ENCODE data around the gene MYADML2.
A peak's percentile ranks its signal among the peaks of the same experiment; 100 is the strongest.
"Not testable (repeated sequence)": the region's sequence is repeated elsewhere in the genome, so short reads cannot be mapped to it uniquely, and the experiment has no call there.

Gene MYADML2

DNA sequence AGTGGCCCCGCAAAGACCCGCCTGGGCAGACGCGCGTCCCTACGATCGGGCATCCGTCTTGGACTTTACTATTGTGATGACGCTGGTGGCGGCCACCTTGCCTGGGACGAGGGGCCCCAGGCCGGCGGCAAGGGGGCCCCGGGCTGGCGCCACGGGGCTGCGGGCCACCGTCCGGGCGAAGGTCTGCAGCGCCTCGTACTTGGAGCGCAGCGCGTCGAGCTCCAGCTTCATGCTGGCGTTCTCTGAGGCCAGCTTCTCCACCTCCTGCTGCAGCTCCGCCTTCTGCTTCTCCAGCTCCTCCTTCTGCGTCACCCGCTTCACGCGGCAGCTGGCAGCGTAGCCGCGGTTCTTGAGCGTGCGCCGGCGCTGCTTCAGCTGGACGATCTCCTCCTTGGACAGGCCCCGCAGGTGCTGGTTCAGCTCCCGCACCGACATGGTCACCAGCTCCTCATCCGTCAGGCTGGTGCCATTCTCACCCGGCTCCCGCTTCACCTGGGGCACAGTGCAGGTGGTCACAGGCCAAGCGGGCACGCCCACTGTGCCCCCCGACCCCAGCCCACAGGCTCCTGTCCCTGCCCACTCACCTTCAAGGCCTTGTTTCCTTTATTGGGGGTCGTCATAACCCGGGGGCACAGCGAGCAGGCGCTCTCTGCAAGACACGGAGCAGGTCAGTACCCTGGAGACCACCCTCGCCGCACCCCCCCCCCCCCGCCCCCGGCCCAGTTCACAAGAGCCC lies 24.3 kb downstream of the MYADML2 start:
- DNase-seq, result no peak

DNA sequence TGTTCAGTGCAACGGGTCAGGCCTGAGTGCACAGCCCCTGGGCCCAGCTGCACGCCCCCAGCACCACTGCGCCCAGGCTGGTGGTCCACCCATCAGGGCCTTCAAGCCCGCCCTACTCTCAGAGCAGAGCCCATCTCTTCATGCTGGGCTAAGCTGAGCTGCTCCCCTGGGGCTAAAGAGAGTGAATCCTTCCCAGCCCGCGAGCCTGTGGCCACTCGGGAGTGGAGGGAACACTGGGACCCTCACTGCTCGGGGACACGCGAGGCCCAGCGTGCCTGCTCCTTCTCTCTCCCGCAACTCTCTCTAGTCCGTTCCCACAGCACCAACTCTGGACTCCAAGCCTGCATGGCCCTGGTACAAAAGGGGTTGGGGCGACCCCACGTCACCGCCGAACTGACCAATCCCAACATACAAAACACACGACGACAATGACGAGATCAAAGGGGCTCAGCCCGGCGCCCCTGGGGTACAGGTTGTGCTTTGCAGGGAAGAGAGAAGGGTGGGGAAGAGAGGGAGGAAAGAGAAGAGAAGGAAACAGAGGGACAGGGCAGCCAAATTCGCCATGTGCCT lies 25.0 kb downstream of the MYADML2 start:
- no peak for DNase-seq

DNA sequence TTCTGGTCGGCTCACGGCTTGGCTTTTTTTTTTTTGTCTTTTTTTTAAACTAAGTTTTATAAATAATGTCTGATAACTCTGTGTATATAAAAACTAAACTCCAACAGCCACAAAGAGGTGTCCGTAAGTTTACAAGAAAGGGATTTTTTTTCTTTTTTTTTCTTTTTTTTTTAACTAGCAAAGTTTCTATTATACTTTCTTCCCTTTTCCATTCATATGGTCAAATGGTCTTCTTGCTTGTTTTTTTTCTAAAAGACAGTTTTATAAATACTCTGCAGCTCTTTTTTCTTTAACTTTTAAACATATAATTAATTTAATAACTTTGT lies 25.5 kb downstream of the MYADML2 start:
- DNase-seq, result no peak

DNA sequence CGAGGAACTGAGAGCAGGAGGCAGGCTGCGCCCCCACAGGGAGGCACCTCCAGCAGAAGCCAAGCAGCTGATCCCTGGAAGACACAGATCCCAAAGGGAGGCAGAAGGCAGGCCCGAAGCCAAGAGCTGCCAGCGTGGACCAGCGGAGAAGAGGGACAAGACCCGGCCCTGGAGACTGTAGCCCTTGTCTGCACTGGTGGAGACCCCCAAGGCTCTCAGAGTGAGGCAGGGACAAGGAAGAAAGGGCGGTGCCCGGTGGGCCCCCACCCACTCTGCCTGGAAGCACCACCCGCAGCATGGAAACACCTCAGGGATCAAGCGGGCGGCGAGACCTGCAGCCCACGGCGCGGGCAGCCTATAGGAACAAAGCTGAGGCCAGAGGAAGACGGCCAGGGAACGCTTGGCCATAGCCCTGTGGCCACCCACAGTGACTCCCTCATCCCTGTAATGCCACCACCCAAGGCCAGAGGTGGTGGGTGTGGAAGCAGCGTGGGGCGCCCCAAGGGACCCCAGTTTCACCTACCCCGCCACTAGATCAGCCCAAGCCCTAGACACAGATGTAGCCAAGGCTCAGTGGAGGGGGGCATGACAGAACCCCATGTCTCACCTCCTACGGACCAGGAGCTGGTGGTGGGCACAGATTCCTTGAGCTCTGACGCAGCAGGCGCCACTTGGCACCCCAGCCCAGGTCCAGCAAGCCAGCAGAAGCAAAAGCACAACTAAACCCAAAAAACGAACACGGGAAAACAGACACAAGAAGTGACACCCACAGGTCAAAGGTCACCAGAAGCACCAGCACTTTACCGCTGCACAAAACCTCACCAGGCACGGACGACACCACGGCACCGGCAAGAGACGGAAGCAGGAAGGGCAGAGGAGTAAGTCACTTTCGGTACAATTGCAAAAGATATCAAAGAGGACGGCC lies 26.2 kb downstream of the MYADML2 start:
- peak in 1 of 2 donors; percentile 41 for DNase-seq

DNA sequence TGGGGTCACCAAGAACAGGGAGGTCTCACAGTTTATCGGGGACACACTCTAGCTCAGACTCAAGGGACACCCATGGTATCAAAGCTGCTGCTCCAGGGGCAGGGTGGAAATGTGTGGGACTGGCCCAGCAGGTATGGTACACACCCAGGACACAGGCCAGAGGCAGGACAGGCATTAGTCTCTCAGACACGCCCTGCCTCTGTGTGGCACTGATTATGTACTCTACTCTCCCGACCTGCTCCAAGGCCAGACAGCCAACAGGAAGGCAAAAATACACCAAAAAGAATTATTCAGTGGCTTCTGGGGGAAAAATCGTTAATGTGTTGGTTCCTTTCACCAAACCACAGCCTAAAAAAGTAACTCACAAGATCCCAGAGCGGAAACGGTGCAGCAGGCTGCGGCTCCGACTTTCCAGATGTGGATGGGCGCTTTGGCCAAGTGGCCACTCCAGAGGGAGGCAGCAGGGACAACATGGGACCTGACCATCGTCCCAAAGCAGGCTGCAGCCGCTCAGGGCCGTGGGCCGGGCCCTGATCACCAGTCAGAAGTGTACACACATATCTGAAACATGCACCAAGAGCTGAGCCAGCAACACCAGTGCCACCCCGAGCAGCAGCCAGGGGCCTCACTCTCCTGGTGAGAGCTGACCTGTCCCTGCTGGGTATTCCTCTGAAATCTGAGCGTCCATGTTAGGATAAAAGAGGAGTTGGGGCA lies 28.0 kb downstream of the MYADML2 start:
- DNase-seq, result no peak

DNA sequence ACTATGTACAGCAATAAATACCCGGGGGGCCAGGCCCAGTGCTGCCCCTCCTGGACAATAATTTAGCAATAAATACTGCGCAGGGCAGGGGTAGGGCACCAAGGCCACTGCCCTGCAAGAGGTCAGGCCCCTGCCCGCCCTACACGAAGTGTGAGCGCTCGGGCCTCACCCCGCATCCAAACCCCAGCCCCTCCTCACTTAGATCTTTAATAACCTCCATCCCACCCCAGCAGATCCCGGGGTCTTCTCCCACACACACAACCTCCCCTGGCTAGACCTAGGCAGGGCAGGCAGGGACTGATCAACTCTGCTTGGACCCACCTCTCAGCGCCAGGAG lies 28.7 kb downstream of the MYADML2 start:
- not testable (repeated sequence) for DNase-seq

DNA sequence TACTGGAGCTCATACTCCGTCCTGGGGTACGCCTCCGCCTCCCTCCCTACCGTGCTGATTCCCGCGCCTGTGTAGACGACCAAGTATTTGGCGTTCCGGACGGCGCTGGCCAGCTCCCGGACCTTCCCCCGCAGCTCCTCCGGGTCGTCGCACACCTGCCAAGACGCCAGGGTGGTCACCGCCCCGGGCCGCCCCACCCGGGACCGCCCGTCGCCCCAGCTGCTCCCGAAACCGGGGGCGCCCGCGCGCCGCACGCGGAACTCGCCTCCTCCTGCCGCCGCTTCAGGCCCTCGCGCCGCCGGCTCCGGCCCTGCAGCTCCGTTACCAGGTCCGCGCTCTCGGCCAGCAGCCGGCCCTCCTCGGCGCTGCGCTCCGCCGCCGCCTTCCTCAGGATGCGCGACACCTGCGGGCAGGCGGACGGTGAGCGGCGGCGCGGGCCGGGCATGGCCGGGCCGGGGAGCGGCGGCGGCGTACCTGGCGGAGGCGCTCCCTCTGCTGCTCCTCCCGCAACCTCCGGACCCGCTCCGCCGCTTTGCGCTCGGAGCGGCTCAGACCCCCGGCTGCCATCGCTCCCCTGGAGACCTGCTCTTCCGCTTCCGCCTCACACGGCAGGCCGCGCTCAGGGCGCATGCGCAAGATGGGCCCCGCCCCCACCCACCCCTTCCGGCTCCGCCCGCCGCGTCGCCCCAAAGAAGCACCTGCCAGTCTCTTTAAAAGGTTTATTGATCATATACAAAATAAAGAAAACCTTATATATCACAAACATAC lies 29.3 kb downstream of the MYADML2 start, which contains the start of gene SIRT7:
TSS of gene SIRT7 (minus strand) at position 612 of the 768 bp plus-strand sequence. CDS start at position 567, 45 bp downstream.
- peak; percentile 89 for DNase-seq

DNA sequence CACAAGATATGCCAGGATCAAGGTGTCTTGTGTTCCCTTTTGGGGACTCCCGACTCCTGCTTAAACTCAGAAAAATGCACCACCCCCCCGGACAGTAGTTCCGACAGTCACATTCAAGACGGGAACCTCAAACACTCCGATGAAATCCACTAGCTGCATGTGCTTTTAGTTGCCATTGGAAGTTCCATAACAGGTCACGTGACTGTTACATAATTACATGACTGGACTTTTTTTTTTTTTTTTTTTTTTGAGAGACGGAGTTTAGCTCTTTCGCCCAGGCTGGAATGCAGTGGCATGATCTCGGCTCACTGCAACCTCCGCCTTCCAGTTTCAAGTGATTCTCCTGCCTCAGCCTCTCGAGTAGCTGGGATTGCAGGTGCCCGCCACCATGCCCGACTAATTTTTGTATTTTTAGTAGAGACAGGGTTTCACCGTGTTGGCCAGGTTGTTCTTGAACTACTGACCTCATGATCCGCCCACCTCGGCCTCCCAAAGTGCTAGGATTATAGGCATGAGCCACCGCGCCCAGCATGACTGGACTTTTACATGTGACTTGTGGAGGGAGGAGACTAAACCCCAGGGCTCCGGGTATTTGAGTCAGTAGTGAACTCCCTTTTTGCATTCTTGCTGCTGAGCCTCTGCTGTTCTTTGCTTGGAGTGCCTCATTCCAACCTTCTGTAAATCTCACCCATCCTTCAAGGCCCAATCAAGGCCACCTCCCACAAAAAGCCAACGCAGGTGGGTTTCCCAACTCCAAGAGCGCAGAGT lies 30.6 kb downstream of the MYADML2 start:
- DNase-seq, result no peak

DNA sequence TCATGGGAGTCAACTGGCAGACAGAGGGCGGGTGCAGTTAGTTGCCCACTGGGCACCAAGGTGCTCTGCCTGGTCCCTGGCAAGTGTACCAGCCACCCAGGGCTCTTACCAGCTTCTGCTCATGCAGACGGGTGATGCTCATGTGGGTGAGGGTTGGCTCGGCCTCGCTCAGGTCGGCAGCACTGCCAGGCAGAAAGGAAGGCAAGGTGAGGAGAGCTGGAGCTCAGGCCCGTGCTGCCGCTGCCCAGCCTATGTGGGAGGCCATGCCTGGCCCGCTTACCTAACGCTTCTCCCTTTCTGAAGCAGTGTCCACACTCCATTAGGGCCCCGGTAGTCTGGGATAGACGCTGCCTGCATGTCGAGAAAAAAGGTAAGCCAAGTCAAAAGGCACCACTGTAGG lies 31.7 kb downstream of the MYADML2 start:
- DNase-seq, result no peak

DNA sequence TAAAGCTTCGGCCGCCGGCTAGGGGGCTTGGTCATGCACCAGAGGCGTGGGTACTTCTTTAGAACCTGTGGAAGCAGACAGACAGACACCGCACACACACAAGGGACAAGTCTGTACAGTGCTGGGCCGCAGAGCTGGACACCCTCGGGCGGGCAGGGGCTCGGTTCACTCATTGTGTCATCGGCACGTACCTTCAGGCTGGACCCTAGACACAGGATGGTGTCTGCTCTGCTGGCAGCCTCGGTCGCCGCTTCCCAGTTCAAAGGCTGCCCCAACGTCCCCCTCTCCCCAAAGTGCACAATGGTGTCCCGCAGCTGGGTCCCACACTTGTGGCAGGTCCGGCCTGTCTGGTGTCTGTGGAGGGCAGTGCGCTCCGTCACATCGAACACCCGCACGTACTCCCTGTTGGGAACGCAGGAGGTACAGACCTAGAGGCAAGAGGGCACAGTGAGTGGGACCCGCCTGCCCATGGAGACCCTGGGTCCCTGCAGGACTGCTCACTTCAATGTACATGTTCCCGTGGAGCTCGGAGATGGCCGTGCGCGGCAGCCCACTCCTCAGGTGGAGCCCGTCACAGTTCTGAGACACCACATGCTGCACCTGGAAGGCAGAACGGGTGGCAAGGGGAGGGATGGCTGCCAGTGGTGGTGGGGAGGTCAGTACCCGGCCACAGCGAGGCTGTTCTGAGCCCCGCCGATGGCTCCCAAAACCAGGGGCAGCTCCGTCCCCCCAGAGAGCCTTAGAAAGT lies 32.8 kb downstream of the MYADML2 start:
- DNase-seq, result no peak

DNA sequence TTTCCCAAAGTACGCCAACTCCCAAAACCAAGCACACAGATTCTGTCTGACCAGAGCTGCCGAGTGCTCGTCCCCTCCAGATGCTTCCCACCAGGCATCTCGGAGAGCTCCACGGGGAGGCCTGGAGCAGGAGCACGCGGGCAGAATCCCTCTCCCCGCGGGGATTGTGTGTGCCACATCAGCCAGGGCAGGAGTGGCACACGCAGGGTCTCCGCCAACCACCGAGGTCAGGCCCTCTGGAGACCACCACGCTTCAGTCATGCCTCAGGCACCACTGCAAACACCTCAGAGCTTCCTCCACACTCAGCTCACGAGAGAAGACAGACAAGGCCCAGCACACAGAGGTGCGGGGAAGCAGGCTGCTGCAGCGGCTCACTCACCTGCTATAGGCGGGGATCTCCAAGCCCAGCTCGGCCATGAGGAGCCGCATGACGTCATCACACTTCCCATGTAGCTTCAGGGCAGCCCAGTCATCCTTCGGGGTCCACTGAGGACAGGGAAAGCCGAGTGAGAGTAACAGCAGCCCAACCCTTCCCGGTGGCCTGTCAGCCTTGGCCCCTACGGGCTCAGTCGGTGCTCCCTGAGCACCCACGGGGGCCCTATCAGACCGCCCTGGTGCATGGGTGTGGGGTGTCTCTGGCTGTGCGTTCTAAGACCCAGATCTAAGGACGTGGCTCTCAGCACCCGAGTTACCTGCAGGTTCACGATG lies 33.5 kb downstream of the MYADML2 start:
- DNase-seq, result no peak

DNA sequence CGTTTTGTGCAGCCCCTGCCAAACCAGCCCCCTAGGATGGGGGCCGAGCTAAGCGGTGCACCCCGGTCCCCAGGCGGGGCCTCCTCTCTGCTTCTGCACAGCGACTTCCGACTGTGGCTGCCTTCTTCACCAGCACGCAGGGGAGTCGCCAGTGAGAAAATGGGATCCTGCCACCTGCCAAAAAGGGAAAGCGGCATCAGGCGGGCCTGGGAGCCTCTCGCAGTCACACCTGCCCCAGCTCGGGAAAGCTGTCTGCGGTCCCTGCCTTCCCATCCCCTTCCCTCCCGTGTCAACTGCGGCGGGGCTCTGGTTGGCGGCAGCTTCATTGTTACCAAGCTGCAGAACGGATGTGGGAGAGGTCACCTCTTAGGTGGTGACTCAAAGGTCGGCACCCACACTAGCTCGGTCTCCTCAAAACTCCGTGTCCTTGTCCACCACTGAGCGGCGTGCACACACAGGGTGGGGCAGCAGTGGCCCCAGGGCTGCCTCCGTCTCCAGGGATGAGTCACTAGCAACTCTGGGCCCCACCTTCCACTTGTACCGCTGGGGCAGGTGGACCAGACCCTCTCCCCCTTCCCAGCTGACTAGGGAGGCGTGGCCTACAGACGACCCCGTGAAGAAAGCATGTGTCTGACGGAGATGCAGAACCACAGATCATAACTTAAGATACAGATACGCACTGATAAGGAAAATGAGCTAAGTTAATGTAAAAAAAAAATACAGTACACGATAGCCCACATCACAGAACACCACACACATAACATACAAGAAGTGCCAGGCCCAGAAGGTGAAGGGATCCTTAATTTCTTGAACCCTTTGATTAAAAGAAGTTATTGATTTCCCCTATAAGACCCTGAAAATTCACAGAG lies 34.4 kb downstream of the MYADML2 start:
- no peak for DNase-seq

DNA sequence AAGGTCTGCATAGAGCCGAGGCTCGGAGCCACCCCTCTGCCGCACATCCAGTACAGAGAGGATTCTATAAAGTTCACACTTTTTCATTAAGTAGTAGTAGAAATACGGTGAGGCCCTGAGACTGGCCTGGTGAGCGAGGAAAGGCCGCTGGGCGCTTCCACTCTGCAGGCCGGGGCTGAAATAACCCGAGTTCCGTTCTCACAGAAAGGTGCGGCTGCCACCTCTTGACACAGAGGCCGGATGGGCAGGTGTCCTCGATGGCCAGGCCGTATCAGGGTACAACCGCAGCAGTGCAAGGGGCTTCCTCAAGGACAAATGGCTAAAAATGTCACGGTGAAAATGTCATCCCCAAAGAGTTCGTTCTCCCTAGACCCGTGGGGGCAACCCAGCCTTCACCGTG lies 35.1 kb downstream of the MYADML2 start:
- DNase-seq, result no peak

DNA sequence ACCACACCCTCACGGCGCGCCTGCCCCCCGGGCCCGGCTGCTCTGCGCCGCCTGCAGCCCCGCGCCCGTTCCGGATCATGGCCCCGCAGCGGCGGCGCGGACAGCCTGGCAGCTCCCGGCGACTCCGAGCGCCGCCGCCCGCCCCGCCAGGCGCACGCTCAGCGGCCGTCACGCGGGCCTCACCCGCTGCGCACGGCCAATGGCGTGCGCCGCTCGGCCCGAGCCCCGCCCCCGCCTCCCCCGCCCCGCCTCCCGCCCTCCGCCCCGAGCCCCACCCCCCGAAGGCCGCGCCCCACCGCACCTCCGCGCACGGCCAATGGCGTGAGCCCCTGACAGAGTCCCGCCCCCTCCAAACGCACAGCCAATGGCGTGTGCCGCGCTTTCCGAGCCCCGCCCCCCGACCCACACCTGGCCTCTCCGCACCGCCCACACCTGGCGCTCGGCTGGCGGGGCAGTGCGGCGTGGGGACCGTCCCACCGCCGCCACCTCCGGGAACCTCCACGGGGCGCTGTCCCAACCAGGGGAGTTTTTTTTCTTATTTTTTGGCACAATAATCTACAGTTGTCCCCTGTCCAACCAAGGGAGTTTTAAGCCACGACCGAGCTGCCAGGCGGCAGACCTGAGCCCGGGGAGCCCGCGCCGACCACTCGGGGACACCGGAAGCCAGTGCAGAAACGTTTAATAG lies 35.6 kb downstream of the MYADML2 start, which contains the start of gene PCYT2:
TSS of gene PCYT2 (minus strand) at position 123 of the 685 bp plus-strand sequence. CDS start at position 79, 44 bp downstream.
- peak; percentile 93 to 95 for DNase-seq

DNA sequence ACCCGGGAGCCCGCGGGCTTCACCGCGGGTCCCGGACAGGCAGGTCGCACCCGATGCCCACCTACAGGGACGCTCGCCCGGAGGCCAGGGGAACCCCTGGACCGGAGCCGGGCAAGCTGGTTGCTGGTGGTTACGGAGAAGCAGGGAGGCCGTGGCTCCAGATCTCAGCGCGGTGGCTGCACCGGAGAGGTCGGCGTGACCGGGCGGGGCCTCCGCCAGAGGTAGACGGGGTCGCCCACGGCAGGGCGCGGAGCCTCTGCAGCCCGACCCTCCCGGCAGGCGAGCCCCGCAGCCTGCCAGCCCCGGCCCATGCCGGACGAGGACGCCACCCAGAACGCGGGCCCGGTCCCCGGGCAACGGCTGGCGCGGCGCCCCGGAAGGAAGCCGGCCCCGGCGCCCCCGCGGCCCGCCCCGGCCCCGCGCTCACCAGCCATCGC lies 36.2 kb downstream of the MYADML2 start:
- DNase-seq, result no peak

DNA sequence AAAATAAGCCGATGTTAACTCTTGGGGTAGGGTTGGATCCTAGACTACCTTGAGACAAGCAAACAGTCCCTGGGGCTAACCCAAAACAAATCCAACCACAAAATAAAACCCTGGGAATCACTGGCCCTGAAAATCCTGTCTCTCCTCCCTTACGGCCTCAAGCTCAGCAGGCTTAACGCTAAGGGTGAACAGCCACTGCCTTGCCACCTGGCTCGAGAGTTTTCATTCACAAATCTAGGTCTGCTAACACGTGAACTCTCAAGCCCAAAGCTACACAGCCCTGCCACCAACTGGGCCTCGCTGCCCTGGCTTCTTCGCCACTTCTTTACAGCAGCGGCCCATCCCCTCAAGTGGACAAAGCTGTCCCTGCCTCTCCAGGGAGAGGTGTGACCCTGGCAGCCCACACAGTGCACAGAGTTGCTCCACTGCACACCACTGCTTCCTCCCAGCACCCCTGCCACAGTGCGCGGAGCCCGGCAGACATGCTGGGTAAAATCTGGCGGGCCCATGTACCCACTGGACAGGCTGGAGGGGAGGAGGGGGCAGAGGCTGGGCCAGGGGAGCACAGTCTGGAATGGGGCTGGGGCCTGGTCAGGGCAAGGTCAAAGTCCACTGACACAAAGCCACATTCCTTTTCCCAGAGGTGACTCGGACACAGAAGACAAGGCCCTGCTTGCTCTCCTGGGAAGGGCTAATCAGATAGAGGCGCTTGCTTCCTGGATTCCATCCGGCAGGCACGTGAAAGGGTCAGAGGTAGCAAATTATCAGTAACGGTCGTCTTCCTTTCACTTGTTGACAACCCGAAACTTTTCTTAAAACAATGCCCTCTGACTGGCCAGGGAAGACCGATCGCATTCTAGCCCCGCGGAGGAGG lies 36.8 kb downstream of the MYADML2 start:
- no peak for DNase-seq

DNA sequence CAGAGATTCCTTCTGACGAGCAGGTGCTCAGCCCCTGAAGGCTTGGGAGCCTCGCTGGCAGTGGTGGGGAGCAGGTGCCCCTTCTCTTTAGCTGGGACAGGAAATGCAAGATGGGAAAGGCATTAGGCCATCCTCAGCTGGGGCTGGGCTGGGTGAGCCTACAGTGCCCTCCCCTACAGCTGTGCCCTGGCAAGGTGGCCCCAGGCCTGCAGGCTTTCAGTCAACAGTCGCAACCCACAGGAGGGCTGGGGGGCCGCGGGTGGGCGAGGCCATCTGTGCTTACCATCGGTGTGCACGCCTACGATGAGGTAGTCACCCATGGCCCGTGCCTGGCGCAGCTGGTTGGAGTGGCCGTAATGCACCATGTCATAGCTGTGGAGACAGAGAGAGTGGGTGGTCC lies 37.8 kb downstream of the MYADML2 start:
- no peak for DNase-seq

Measured in CD4-positive, alpha-beta T cell treated with Interleukin-4 for 1 hour (primary cell).